LoVo (cell line): ENCODE results near the gene F12.
A peak's percentile ranks its signal among the peaks of the same experiment; 100 is the strongest.
"Not testable (repeated sequence)": the region's sequence is repeated elsewhere in the genome, so short reads cannot be mapped to it uniquely, and the experiment has no call there.

Experiments used
- DNase-seq: peaks from one replicate; pipeline ENCODE4 v3.0.0-alpha.2; 2016; ENCODE audit warnings: low spot score

Gene F12

DNA sequence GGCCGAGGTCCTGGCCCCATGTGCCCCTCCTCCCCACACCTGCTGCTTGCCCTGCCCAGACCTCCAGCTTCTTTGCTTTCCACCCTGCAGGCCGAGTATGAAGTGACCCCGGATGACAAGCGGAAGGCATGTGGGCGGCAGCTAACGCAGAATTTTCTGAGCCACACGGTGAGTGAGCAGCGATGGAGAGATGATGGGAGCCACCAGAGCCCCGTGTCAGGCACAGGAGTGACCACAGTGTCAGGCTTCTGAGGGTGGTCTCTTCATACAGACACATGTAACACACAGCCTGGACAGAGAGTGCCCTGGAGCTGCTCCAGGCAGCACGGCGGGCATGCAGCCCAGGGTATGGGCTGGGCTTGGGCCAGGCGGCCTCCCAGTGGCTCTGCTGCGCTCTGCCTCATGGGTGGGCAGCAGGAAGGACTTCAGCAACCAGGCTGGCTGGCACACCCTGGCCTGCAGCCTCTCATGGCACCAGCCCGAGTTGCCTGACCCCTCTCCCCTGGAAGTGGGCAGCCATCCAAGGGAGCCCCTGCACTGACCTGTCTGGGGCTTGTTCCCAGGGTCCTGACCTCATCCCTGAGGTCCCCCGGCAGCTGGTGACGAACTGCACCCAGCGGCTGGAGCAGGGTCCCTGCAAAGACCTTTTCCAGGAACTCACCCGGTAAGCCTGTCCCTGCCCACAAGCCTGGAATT lies 22.9 kb upstream of the F12 start:
- no peak for DNase-seq

DNA sequence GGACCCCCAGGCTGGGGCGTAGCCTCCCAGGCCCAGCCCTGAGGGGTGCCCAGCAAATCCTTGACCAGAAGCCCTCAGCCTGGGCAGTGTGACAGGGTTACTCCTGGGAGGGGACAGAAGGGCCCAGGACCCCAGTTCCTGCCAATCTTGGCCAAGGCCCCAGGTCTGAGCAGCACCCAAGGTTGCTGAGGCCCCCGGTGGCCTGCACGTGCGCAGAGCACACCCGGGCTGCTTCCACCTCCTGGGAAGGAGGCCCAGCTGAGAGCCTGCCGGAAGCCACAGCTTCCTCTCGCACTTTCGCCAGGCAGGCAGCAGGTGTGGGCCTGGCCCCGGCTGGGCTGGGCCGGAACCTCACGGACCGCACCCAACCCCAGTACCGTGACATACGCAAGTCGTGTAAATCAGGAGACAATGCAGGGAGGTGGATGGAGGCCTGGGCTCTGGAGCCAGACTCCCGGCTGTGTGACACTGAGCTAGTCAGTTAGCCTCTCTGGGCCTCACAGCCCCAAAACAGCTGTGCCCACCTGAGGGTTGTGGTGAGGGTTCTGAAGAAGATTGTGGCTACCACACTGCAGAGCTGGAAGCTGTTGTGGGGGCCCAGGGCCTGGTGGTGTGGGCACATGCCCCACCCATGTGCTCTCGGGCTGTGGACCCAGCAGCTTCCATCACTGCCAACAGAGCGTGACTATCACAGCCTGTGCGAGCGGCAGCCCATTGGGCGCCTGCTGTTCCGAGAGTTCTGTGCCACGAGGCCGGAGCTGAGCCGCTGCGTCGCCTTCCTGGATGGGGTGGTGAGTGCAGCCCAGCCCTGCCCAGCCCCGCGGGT lies 22.2 kb upstream of the F12 start:
- no peak for DNase-seq

DNA sequence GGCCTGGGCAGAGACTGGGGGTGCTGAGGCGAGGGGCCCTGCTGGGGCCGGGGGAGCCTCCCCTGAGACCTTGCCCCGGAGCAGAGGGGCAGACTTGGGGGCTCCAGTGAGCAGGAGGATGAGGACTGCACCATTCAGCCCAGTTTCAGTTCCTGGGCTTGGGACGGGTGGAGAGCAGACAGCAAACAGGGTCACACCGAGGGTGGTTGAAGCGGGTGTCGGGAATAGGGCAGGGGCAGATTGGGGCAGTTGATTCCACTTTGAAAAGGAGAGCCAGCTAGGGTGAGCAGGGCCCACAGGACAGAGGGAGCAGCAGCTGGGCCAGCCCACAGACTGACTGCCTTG lies 21.6 kb upstream of the F12 start:
- DNase-seq: no peak

DNA sequence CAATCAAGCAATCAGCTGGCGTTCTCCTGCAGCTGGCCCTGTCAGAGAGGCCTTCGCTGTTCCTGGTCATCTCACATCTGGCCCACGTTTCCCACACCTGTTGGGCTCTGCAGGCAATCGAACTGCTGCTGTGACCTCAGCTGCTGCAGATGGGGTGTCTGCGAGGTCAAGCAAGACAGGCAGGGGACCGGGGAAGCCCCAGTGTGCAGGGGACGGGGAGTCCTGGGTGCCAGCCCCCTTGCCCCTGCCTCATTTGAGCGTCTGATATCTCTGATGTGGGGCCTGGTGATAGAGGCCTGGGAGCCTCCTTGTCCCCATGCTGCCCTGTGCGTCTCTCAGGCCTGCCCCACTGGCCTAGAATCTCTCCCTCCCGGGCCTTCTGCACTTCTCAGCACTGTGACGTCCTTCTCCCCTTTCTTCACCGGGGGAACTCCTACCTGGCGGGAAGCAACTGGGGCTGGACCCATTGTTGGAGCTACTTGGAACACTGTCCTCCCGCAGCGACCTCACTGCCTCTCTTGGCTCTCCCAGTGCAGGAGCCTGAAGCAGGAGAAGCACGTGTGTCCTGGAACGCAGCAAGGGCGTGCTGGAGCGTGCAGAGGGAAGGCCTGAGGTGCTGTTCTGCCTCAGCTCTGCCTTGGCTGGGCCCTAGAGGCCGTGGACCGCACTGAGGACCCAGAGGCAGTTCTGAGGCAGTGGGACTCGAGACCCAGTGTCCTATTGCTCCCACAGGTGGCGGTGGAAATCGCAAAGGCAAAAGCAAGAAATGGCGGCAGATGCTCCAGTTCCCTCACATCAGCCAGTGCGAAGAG lies 21.0 kb upstream of the F12 start:
- DNase-seq: no peak

DNA sequence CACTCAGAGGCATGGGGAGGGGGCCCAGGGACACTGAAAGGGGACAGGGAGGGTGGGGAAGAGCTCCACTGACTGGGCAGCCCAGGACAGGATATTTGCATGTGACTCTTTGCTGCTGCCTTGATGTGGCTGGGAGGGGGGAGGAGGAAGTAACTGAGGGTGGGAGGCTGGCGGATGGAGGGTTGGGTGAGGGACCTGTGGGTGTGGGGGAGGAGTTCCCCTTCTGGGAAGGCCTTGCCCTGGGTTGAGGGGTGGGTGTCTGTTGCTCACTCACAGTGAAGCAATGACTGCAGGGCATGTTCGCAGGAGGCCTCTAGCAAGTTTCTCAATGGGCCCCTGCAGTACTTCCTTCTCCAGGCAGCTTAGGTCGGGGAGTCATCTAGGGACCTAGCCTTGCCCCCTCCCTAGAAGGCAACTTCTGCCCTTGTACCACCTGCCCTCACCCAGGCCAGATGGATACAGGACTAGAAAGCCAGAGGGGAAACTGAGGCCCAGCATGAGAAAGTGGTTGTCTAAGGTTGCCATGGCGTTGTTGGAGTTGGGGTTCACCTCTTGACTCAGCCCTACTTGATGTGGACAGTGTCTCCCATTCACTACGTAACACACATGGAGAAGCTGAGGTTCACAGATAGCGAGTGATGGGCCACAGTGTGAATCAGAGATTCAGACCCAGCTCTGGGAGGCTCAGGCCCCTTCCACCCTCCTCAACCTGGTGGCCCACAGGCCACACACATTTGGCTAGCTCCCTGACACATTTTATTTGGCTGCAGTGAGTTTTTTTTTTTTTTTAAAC lies 20.1 kb upstream of the F12 start:
- no peak for DNase-seq

DNA sequence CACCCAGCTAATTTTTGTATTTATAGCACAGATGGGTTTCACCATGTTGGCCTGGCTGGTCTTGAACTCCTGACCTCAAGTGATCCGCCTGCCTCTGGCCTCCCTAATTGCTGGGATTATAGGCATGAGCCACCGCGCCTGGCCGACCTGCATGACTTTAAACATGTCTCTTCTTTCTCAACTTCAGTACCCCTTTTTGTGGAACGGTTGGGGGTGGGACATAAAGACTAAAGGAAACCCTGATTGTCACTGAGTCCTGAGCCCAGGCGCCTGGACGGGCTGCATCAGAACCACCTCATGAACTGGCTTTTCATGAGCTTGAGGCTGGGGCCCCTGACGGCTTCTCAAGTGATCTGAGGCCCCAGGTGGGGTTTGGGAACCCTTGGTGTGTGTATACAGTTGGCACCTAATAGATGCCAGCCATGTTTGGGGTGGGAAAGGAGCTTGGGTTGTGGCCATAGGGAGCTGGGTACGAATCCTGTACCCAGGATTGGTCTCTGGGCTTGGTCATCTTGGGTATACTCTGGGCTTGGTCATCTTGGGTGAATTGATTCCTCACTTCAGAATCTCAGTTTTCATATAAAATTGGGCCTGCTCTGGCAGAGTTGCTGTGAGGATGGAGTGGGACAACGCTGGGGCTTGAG lies 19.3 kb upstream of the F12 start:
- DNase-seq: no peak

DNA sequence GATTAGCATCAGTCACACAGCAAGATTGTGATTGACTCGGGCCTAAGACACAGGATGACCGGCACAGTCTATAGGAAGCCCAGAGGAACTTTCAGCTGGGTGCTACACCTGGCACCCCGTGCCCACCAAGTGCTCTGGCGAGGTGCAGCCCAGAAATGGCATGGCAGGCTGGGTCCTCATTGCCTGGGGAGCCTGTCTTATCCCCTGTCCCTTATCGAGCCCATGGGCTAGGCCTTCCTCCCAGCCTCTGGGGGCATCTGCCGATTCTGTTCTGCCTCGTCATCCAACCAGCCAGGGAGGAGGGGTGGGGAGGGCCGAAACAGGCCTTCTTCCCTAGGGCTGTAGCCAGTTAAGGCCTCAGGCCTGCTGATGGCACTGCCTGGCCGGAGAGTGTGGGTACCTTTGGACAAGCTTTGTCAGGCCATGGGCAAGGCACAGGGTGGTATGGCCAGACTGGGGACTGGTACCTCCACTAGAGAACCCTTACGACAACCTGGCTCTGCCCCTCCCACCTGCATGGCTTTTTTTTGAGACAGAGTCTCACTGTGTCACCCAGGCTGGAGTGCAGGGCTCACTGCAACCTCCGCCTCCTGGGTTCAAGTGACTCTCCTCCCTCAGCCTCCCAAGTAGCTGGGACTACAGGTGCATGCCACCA lies 18.7 kb upstream of the F12 start:
- DNase-seq: no peak

DNA sequence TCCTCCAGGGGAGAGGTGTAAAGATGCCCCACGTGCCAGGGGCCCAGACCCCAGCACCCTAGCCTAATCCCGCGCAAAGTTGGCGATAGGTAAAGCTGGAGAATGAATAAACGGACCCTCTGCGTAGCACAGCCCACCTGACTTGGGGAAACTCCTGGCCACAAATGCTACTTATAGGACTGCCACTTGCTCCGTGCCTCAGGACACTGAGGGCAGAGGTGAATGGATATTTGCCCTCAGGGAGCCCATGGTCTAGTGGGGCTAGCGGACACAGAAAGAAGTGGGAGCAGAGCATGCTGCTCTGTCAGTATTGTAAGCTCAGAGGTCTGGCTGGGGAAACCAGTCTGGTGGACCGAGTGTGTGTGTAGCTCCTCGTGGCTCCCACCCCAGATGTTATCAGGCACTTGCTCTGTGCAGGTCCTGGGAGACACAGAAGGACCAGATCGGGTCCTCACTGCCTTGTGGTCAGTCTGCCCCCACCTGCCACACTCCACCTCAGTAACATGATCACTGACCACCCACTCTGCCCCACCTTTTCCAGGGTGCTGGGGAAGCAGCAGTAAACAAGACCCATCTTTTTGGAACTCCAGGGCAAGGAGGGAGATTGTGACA lies 18.0 kb upstream of the F12 start:
- DNase-seq: no peak

DNA sequence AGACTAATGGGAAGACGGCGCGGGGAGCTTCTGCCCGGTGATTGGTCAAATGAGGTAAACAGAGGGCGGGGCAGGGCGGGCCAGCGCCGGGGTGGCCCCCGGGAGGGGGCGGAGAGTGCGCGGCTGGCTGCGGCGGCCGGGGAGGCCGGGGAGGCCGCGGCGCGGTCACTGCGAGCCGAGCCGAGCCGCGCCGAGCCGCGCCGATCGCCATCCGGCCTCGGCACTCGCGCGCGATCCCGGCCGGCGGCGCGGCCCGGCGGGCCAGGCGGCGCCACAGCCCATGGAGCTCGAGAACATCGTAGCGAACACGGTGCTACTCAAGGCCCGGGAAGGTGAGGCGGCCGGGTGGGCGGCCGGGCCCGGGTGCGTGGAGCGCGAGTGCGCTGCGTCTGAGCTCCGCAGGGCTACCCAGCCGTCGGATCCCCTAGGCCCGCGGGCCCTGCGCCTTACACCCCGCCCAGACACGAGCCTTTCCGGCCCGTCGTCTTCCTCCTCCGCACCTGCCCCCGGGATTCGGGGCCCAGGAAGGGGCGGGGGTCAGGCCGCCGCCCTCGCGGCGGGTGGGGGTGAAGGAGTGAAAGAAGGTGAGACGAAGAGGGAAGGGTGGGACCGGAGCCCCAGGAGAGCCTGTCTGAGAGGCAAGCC lies 17.3 kb upstream of the F12 start, which contains the start of gene GRK6:
Gene GRK6, plus strand, starts transcription at position 111 of the 645 bp plus-strand sequence. Its CDS starts 170 bp downstream, at position 281.
- DNase-seq: peak; percentile 24

DNA sequence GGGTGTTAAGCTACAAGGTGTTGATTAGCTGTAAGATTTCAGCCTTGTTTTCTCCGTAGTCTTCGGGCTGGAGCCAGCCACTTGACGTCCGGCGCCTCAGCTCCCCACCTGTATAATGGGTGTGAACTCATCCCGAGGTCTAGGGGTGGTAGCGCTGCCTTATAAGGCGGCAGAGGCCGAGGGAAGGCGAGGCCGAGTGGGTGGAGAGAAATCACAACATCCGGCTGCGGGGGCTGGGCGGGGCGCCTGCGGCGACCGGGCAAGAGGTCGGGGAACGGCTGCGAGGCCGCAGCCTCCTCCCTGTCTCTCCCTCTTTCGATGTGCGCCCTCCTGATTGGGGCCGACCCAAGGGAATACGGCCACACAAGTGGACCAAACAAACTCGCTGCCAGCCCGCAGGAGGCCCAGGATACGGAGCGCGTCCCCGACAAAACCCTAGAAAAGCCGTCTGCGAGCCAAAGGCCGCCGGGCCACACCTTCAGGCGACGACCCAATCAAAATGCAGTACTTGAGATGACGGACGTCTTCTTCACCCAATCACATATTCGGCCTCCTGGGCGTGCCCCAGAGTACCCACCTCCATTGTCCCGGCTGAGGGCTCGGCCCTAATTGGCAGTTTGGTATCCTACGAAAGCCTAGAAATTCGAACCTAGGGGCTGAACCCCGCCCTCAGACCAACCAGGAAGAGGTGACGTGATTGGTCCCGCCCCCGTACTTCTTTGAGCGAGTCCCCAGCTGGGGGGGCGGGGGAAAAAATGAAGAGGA lies 16.6 kb upstream of the F12 start:
- peak; percentile 100 for DNase-seq

DNA sequence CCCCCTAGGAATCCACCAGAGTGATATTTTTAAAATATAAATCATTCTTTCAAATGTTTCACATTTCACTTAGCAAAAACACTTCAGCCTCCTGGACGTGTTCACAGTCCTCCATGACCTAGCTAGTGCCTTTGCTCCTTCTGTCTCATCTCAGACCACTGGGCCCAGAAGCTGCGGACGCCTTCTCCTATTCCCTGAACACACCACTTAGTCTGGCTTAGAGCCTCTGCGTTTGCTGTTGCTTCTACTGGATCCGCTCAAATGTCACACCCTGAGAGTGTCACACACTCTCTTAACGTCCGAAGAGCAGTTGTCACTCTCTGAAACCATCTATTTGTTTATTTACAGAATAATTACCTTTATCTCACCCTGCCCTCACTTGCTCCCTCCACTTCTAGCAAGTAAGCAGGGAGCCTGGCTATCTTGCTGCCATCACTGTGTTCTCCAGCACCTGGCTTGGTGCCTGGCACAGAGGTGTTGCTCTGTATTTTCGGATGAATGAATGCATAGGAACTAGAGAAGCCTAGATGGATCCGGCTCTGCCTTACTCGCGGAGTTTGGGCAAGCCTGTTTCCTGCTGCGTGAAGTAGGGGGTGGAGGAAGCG lies 15.9 kb upstream of the F12 start:
- DNase-seq: no peak

DNA sequence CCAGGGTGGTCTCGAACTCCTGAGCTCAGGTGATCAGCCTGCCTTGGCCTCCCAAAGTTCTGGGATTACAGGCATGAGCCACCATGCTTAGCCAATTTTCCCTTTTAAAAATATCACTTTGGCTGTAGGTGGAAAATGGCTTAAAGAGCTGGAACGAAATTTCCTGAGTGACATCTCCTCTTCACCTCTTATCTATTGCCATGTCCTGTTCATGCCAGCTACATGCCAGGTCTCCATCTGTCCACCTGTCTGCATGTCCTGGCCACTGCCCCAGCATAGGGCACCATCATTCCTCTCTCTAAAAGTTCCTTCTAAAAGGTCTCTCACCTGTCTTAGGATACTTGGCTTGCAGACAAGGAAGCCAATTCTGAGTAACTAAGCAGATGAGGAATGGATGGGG lies 14.3 kb upstream of the F12 start:
- DNase-seq: no peak

DNA sequence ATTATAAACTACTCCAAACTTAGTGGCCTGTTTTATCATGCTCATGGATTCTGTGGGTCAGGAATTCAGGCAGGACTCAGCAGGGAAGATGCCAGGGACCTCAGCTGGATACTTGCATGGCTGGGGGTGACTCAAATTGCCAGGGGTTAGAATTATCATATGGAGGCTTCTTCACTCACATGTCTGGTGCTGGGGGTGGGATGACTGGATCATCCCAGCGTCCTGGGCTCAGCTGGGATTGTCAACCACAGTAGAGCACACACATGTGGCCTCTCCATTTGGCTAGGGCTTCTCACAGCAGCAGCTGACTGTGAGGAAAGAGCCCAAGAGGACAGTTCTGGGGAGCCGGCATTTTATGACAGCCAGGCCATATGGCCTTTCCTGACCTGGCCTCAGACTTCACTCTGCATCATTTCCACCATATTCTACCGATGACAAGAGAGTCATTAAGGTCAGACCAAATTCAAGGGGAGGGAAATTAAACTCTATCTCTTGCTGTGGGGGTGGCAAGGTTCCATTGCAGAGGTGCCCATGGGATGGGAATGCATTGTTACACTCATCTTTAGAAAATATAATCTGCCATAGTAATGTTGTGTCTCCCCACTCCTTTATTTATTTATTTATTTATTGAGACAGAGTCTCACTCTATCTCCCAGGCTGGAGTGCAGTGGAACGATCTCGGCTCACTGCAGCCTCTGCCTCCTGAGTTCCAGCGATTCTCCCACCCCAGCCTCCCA lies 11.9 kb upstream of the F12 start:
- no peak for DNase-seq

DNA sequence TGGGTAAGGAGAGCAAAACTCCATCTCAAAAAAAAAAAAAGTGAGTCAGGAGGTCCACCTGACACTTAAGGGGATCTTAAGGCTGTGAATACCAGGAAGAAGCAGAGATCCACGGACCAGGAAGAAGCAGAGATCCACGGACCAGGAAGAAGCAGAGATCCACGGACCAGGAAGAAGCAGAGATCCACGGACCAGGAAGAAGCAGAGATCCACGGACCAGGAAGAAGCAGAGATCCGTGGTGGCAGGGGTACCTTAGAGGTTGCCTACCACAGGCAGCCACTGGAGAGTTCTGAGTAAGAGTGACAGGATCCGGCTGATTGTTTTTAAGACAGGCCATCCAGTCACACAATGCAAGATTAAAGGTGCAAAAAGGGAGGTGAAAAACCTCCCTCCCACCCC lies 11.1 kb upstream of the F12 start:
- not testable (repeated sequence) for DNase-seq

DNA sequence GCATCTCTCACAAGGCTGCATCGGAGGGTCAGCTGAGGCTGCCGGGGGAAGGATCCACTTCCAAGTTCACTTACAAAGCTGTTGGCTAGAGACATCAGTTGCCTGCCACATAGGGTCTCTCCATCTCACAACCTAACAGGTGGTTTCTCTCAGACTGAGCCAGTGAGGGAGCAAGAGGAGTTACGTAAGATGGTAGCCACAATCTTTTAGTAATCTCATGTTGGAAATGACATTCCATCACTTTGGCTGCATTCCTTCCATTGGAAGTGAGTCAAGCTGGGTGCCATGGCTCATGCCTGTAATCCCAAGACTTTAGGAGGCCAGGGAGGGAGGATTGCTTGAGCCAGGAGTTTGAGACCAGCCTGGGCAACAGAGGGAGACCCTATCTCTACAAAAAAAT lies 9.7 kb upstream of the F12 start:
- no peak for DNase-seq

DNA sequence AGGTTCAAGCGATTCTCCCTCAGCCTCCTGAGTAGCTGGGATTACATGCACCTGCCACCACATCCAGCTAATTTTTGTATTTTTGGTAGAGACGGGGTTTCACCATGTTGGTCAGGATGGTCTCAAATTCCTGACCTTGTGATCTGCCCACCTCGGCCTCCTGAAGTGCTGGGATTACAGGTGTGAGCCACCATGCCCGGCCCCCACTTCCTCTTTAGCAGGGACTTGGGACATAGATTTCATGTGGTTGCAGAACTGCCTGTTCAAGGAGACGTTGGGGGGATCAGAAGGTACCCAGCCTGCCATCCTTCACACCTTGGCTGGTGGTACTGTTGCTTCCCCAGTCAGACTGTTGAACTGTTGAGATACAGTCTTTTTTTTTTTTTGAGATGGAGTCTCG lies 7.7 kb upstream of the F12 start:
- DNase-seq: not testable (repeated sequence)

DNA sequence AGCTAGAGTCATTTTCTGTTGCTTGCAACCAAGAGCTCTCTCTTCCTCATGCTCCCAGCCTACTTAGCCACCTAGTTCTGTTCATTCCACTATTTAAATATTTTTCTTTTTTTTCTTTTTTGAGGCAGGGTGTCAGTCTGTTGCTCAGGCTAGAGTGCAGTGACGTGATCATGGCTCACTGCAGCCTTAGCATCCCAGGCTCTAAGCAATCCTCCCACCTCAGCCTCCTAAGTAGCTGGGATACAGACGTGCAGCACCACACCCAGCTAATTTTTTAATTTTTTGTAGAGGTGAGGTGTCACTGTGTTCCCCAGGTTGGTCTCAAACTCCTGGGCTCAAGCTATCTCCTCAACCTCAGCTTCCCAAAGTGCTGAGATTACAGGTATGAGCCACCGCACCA lies 5.1 kb upstream of the F12 start:
- DNase-seq: no peak

DNA sequence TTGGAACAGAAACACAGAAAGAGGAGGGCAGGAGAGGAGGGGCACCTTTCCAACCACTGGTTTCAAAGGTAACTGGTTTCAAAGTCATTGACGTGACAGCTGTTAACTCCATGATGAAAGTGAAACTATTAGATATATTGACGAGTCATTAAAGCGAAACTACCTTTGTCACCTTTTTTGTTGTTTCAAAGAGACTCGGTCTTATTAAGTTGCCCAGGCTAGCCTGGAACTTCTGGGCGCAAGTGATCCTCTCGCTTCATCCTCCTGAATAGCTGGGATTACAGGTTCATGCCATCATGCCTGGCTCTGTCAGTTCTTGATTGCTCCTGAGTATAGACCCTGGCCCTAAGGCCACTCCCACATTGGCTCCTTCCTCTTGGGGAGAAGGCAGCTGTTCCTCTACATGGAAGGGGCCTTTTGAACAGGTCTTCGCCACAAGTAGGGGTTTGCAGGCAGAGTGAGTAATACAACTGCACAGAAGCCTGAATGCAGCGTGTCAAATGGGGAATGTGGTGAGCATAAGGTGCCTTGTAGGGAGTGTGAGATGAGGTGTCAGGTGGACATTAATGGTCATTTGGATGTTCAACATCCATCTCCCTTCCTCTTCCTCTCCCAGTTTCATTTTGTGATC lies 3.4 kb upstream of the F12 start:
- DNase-seq: no peak
